Measurements from ENCODE around the gene HSPBP1.

Gene HSPBP1

DNA sequence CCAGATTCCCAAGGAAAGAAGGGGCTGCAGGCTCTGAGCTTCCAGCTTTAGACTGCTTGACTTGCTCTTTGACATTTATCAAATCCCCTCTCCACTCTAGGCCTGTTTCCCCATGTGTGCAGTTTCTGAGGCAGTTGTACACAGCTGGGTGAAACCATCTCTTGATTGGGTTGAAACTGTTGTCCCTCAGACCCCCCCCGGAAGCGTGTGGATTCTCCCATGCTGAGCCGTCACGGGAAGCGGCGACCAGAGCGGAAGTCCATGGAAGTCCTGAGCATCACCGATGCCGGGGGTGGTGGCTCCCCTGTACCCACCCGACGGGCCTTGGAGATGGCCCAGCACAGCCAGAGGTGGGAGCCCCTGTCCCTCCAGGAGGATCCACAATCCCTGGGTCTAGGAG is 23.6 kb upstream of the HSPBP1 start:
- Histone ChIP-seq H3K4me2 (ENCODE audit: low read depth, low read length) (no peak overlapping the region), H3F3A (ENCODE audit: insufficient read depth, low read length) (peaks cover 12% of the 10 kb centered on the region), H3K9me2 (replicated peaks; ENCODE audit: insufficient read depth, low read length) (no peaks in the 10 kb centered on the region), H2AFZ (ENCODE audit: low read length) (no peak overlapping the region), H3K4me1 (ENCODE audit: low read length) (peaks cover 9% of the 10 kb centered on the region), H3K36me3 (replicated peaks; ENCODE audit: insufficient read depth, low read length) (no peaks in the 10 kb centered on the region), H3K79me2 (ENCODE audit: low read length) (0 out of 2 replicates have a peak, but pooled peaks cover 4% of the 10 kb centered on the region), H3K27ac (ENCODE audit: low read length) (no peak overlapping the region), H4K20me1 (ENCODE audit: insufficient read depth, low read length) (no peaks in the 10 kb centered on the region), H3K27me3 (replicated peaks; ENCODE audit: insufficient read depth, low read length) (no peaks in the 10 kb centered on the region), H3K9ac (ENCODE audit: low read length) (no peak overlapping the region), H3K9me3 (replicated peaks; ENCODE audit: insufficient read depth, low read length) (no peaks in the 10 kb centered on the region), H3K4me3 (ENCODE audit: low read length) (no peak overlapping the region)
- DNase-seq, result no peak
- TF ChIP-seq, protein P1, sequence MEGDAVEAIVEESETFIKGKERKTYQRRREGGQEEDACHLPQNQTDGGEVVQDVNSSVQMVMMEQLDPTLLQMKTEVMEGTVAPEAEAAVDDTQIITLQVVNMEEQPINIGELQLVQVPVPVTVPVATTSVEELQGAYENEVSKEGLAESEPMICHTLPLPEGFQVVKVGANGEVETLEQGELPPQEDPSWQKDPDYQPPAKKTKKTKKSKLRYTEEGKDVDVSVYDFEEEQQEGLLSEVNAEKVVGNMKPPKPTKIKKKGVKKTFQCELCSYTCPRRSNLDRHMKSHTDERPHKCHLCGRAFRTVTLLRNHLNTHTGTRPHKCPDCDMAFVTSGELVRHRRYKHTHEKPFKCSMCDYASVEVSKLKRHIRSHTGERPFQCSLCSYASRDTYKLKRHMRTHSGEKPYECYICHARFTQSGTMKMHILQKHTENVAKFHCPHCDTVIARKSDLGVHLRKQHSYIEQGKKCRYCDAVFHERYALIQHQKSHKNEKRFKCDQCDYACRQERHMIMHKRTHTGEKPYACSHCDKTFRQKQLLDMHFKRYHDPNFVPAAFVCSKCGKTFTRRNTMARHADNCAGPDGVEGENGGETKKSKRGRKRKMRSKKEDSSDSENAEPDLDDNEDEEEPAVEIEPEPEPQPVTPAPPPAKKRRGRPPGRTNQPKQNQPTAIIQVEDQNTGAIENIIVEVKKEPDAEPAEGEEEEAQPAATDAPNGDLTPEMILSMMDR (IDR thresholded peaks at IDR 0.05; ENCODE audit: low read length), result no peak
- TF ChIP-seq EZH2phosphoT487 (IDR thresholded peaks at IDR 0.05; ENCODE audit: low read length) (no peak), EZH2 (optimal IDR thresholded peaks at IDR 0.05; ENCODE audit: low read depth, low read length) (no peak)

DNA sequence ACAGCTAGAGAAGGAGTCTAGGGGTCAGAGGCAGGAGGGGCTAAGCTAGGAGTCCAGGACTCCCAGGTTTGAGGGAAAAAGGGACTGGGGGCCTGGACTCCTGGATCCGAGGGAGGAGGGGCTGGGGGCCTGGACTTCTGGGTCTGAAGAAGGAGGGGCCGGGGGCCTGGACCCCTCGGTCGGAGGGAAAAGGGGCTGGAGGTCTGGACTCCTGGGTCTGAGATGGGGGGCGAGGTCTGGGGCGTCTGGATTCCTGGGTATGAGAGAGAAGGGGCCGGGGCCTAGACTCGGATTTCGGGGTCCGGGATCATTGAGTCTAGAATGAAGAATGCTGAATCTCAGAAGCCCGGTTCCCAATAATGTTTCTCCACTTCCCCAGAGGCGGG is 22.4 kb upstream of the HSPBP1 start:
- no peaks in the 10 kb centered on the region for H4K20me1 ChIP-seq (ENCODE audit: insufficient read depth, low read length)
- H3K4me3 ChIP-seq (ENCODE audit: low read length), result peak overlapping the region; percentile 62
- peaks cover 7% of the 10 kb centered on the region for H3K4me1 ChIP-seq (ENCODE audit: low read length)
- no peak overlapping the region for H3K27ac ChIP-seq (ENCODE audit: low read length)
- no peaks in the 10 kb centered on the region for H3K27me3 ChIP-seq (replicated peaks; ENCODE audit: insufficient read depth, low read length)
- TF ChIP-seq EZH2phosphoT487 (IDR thresholded peaks at IDR 0.05; ENCODE audit: low read length), result no peak
- TF ChIP-seq EZH2 (optimal IDR thresholded peaks at IDR 0.05; ENCODE audit: low read depth, low read length), result no peak
- TF ChIP-seq, protein P1 (IDR thresholded peaks at IDR 0.05; ENCODE audit: low read length), result no peak
- DNase-seq, result no peak
- no peaks in the 10 kb centered on the region for H3K36me3 ChIP-seq (replicated peaks; ENCODE audit: insufficient read depth, low read length)
- peak overlapping the region; percentile 57 for H3K9ac ChIP-seq (ENCODE audit: low read length)
- H3K9me3 ChIP-seq (replicated peaks; ENCODE audit: insufficient read depth, low read length), result no peaks in the 10 kb centered on the region
- H3K9me2 ChIP-seq (replicated peaks; ENCODE audit: insufficient read depth, low read length), result no peaks in the 10 kb centered on the region
- peaks cover 6% of the 10 kb centered on the region; the same call in 1 of the 2 replicates for H3F3A ChIP-seq (ENCODE audit: insufficient read depth, low read length)
- 0 out of 2 replicates have a peak, but pooled peaks cover 4% of the 10 kb centered on the region for H3K79me2 ChIP-seq (ENCODE audit: low read length)
- peak overlapping the region; percentile 80 for H3K4me2 ChIP-seq (ENCODE audit: low read depth, low read length)
- H2AFZ ChIP-seq (ENCODE audit: low read length), result peak overlapping the region; percentile 76

DNA sequence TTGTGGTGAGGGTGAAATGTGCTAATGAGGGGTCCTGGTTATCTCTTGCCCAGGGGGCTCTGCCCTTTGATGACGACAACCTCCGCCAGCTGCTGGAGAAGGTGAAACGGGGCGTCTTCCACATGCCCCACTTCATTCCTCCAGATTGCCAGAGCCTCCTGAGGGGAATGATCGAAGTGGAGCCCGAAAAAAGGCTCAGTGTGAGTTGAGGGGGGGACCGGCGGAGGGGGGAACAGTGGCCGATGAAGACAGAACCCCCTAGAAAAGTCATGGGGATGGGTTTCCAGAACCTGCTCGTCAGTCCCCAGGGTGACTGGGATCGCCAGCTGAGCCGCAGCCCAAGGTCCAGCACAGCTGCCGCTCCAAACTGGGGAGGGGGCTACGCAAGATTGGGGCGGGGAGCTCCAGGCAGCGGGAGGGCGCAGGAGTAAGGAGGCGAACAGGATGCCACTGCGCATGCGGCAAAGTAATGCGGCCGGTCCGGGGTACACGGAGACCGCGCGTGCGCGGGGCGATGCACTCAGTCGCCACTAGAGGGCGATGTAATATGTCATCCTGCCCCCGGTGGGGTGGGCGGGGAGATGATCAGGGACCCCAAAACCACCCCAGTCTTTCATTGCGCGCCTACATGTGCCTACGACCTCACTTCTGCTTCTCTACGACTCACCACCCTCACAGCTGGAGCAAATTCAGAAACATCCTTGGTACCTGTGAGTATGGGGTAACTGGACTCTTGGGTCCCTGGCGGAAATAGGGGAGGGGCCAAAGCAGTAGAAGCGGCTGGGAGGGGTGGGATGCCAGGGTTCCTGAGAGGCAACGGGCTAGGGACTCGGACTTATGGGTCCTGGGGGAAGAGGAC is 21.8 kb upstream of the HSPBP1 start:
- TF ChIP-seq, protein P1 (IDR thresholded peaks at IDR 0.05; ENCODE audit: low read length), result peak; percentile 93
- TF ChIP-seq EZH2phosphoT487 (IDR thresholded peaks at IDR 0.05; ENCODE audit: low read length), result no peak
- H3K4me1 ChIP-seq (ENCODE audit: low read length), result peaks cover 1% of the 10 kb centered on the region
- no peaks in the 10 kb centered on the region for H3K36me3 ChIP-seq (replicated peaks; ENCODE audit: insufficient read depth, low read length)
- H3K9me3 ChIP-seq (replicated peaks; ENCODE audit: insufficient read depth, low read length), result no peaks in the 10 kb centered on the region
- H3K79me2 ChIP-seq (ENCODE audit: low read length), result 0 out of 2 replicates have a peak, but pooled peaks cover 4% of the 10 kb centered on the region
- H4K20me1 ChIP-seq (ENCODE audit: insufficient read depth, low read length), result no peaks in the 10 kb centered on the region
- peak overlapping the region; percentile 80 for H3K4me2 ChIP-seq (ENCODE audit: low read depth, low read length)
- H3K27ac ChIP-seq (ENCODE audit: low read length), result no peak overlapping the region
- H3F3A ChIP-seq (ENCODE audit: insufficient read depth, low read length), result peaks cover 3% of the 10 kb centered on the region; the same call in 1 of the 2 replicates
- H3K4me3 ChIP-seq (ENCODE audit: low read length), result peak overlapping the region; percentile 62
- H3K27me3 ChIP-seq (replicated peaks; ENCODE audit: insufficient read depth, low read length), result no peaks in the 10 kb centered on the region
- H3K9me2 ChIP-seq (replicated peaks; ENCODE audit: insufficient read depth, low read length), result no peaks in the 10 kb centered on the region
- DNase-seq, result peak; percentile 90
- H3K9ac ChIP-seq (ENCODE audit: low read length), result peak overlapping the region; percentile 57
- H2AFZ ChIP-seq (ENCODE audit: low read length), result peak overlapping the region; percentile 76

All from MM.1S (cell line).